Activated CD4-positive, CD25-positive, alpha-beta regulatory T cell treated with anti-CD3 and anti-CD28 coated beads, Interleukin-2, amount 50 U/mL, for 72 hours (primary cell): ENCODE measurements around the gene INA.
A peak's percentile ranks its signal among the peaks of the same experiment; 100 is the strongest.
"Not testable (repeated sequence)": the region's sequence is repeated elsewhere in the genome, so short reads cannot be mapped to it uniquely, and the experiment has no call there.

Experiments
- DNase-seq: peaks from one replicate; pipeline ENCODE4 v3.0.0; 2021

INA gene

GRCh38 chr10:103276896-103277712 lies at the start of gene INA:
Gene INA (plus strand): TSS chr10:103277138. CDS start chr10:103277212, 74 bp downstream.
- DNase-seq = no peak

- no peak for DNase-seq
Observed at GRCh38 chr10:103227416-103227815, 49.5 kb upstream of the INA start.

- DNase-seq = no peak
Observed at GRCh38 chr10:103231047-103231551, 45.8 kb upstream of the INA start.

GRCh38 chr10:103232131-103232673 lies 44.7 kb upstream of the INA start:
- DNase-seq = no peak

GRCh38 chr10:103232772-103233488 lies 44.0 kb upstream of the INA start:
- no peak for DNase-seq

- no peak for DNase-seq
Observed at GRCh38 chr10:103235775-103236174, 41.2 kb upstream of the INA start.

- DNase-seq = no peak
Observed at GRCh38 chr10:103238506-103239252, 38.3 kb upstream of the INA start.

GRCh38 chr10:103241262-103242011 lies 35.5 kb upstream of the INA start:
- DNase-seq = no peak

- peak; percentile 62 for DNase-seq
Observed at GRCh38 chr10:103244666-103245271, 32.2 kb upstream of the INA start.

GRCh38 chr10:103245587-103245986 lies 31.4 kb upstream of the INA start, which contains the start of gene RPEL1:
Gene RPEL1 (plus strand): TSS chr10:103245887. CDS start chr10:103245997, 110 bp downstream.
- not testable (repeated sequence) for DNase-seq

- DNase-seq = no peak
Observed at GRCh38 chr10:103246324-103246723, 30.6 kb upstream of the INA start.

GRCh38 chr10:103254113-103254512 lies 22.8 kb upstream of the INA start:
- DNase-seq = no peak

GRCh38 chr10:103254538-103255325 lies 22.2 kb upstream of the INA start:
- no peak for DNase-seq

GRCh38 chr10:103256613-103257012 lies 20.3 kb upstream of the INA start:
- no peak for DNase-seq

GRCh38 chr10:103257812-103258211 lies 19.1 kb upstream of the INA start:
- DNase-seq = no peak

GRCh38 chr10:103258928-103259327 lies 18.0 kb upstream of the INA start:
- DNase-seq = not testable (repeated sequence)

GRCh38 chr10:103259989-103260388 lies 16.9 kb upstream of the INA start:
- no peak for DNase-seq

- DNase-seq = no peak
Observed at GRCh38 chr10:103262229-103262628, 14.7 kb upstream of the INA start.

- DNase-seq = no peak
Observed at GRCh38 chr10:103265717-103266329, 11.1 kb upstream of the INA start.

GRCh38 chr10:103273041-103273441 lies 3.9 kb upstream of the INA start:
- no peak for DNase-seq
